ENCODE results near the gene IGFBP5.

The IGFBP5 gene

GRCh38 chr2:216673021-216673420 lies 22.3 kb downstream of the IGFBP5 start:
- Histone ChIP-seq H3K9ac (ENCODE audit: low read length) (no peak overlapping the region), H3K9me3 (ENCODE audit: insufficient read depth, low read length) (no peaks in the 10 kb centered on the region), H4K20me1 (ENCODE audit: insufficient read depth, low read length) (no peaks in the 10 kb centered on the region), H3K27me3 (ENCODE audit: low read depth, low read length) (no peaks in the 10 kb centered on the region; the same call in 1 of the 2 replicates), H3K27ac (ENCODE audit: low read length) (no peak overlapping the region), H3K79me2 (ENCODE audit: low read length) (no peaks in the 10 kb centered on the region), H3K4me3 (ENCODE audit: low read length) (no peak overlapping the region), H2AFZ (ENCODE audit: low read depth, low read length) (no peak overlapping the region), H3K4me2 (ENCODE audit: low read length) (no peak overlapping the region), H3K4me1 (ENCODE audit: low read length) (no peaks in the 10 kb centered on the region), H3K36me3 (replicated peaks; ENCODE audit: low read depth, low read length) (no peaks in the 10 kb centered on the region)
- TF ChIP-seq EZH2phosphoT487 (IDR thresholded peaks at IDR 0.05; ENCODE audit: low read depth) = no peak
- TF ChIP-seq CTCF (IDR thresholded peaks at IDR 0.05; ENCODE audit: low read depth, low read length) = no peak

GRCh38 chr2:216672466-216672865 lies 22.9 kb downstream of the IGFBP5 start:
- H3K27ac ChIP-seq (ENCODE audit: low read length) = no peak overlapping the region
- no peaks in the 10 kb centered on the region; the same call in 1 of the 2 replicates for H3K27me3 ChIP-seq (ENCODE audit: low read depth, low read length)
- H3K4me1 ChIP-seq (ENCODE audit: low read length) = no peaks in the 10 kb centered on the region
- no peak overlapping the region for H3K9ac ChIP-seq (ENCODE audit: low read length)
- no peaks in the 10 kb centered on the region for H3K79me2 ChIP-seq (ENCODE audit: low read length)
- TF ChIP-seq CTCF (IDR thresholded peaks at IDR 0.05; ENCODE audit: low read depth, low read length) (no peak), EZH2phosphoT487 (IDR thresholded peaks at IDR 0.05; ENCODE audit: low read depth) (no peak)
- no peak overlapping the region for H3K4me2 ChIP-seq (ENCODE audit: low read length)
- H3K9me3 ChIP-seq (ENCODE audit: insufficient read depth, low read length) = no peaks in the 10 kb centered on the region
- H3K36me3 ChIP-seq (replicated peaks; ENCODE audit: low read depth, low read length) = no peaks in the 10 kb centered on the region
- H4K20me1 ChIP-seq (ENCODE audit: insufficient read depth, low read length) = no peaks in the 10 kb centered on the region
- H3K4me3 ChIP-seq (ENCODE audit: low read length) = no peak overlapping the region
- H2AFZ ChIP-seq (ENCODE audit: low read depth, low read length) = no peak overlapping the region

- Histone ChIP-seq H3K27ac (ENCODE audit: low read length) (no peak overlapping the region), H3K4me2 (ENCODE audit: low read length) (no peak overlapping the region), H3K9ac (ENCODE audit: low read length) (no peak overlapping the region), H3K9me3 (ENCODE audit: insufficient read depth, low read length) (no peaks in the 10 kb centered on the region), H3K36me3 (replicated peaks; ENCODE audit: low read depth, low read length) (no peaks in the 10 kb centered on the region), H3K4me3 (ENCODE audit: low read length) (no peak overlapping the region), H2AFZ (ENCODE audit: low read depth, low read length) (no peak overlapping the region), H3K4me1 (ENCODE audit: low read length) (no peaks in the 10 kb centered on the region), H3K79me2 (ENCODE audit: low read length) (no peaks in the 10 kb centered on the region), H3K27me3 (ENCODE audit: low read depth, low read length) (no peaks in the 10 kb centered on the region; the same call in 1 of the 2 replicates), H4K20me1 (ENCODE audit: insufficient read depth, low read length) (no peaks in the 10 kb centered on the region)
- TF ChIP-seq CTCF (IDR thresholded peaks at IDR 0.05; ENCODE audit: low read depth, low read length) (no peak), EZH2phosphoT487 (IDR thresholded peaks at IDR 0.05; ENCODE audit: low read depth) (no peak)
Observed at GRCh38 chr2:216671791-216672343, 23.5 kb downstream of the IGFBP5 start.

GRCh38 chr2:216671081-216671411 lies 24.3 kb downstream of the IGFBP5 start:
- Histone ChIP-seq H3K9me3 (ENCODE audit: insufficient read depth, low read length) (no peaks in the 10 kb centered on the region), H3K79me2 (ENCODE audit: low read length) (no peaks in the 10 kb centered on the region), H2AFZ (ENCODE audit: low read depth, low read length) (no peak overlapping the region), H3K27ac (ENCODE audit: low read length) (no peak overlapping the region), H3K27me3 (ENCODE audit: low read depth, low read length) (no peaks in the 10 kb centered on the region; the same call in 1 of the 2 replicates), H3K9ac (ENCODE audit: low read length) (no peak overlapping the region), H3K4me3 (ENCODE audit: low read length) (no peak overlapping the region), H3K4me2 (ENCODE audit: low read length) (no peak overlapping the region), H3K4me1 (ENCODE audit: low read length) (no peaks in the 10 kb centered on the region), H3K36me3 (replicated peaks; ENCODE audit: low read depth, low read length) (no peaks in the 10 kb centered on the region), H4K20me1 (ENCODE audit: insufficient read depth, low read length) (no peaks in the 10 kb centered on the region)
- TF ChIP-seq CTCF (IDR thresholded peaks at IDR 0.05; ENCODE audit: low read depth, low read length) = no peak
- no peak for TF ChIP-seq EZH2phosphoT487 (IDR thresholded peaks at IDR 0.05; ENCODE audit: low read depth)
